GM19452 (cell line): ENCODE measurements around the gene PPP2R3B.
"Not testable (repeated sequence)": the region's sequence is repeated elsewhere in the genome, so short reads cannot be mapped to it uniquely, and the experiment has no call there.

Experiments used
- ATAC-seq: cut with Tn5 transposase; IDR thresholded peaks from one replicate; pipeline ENCODE4 v1.9.1; 2021; ENCODE audit not compliant: unreplicated experiment

The PPP2R3B gene

DNA sequence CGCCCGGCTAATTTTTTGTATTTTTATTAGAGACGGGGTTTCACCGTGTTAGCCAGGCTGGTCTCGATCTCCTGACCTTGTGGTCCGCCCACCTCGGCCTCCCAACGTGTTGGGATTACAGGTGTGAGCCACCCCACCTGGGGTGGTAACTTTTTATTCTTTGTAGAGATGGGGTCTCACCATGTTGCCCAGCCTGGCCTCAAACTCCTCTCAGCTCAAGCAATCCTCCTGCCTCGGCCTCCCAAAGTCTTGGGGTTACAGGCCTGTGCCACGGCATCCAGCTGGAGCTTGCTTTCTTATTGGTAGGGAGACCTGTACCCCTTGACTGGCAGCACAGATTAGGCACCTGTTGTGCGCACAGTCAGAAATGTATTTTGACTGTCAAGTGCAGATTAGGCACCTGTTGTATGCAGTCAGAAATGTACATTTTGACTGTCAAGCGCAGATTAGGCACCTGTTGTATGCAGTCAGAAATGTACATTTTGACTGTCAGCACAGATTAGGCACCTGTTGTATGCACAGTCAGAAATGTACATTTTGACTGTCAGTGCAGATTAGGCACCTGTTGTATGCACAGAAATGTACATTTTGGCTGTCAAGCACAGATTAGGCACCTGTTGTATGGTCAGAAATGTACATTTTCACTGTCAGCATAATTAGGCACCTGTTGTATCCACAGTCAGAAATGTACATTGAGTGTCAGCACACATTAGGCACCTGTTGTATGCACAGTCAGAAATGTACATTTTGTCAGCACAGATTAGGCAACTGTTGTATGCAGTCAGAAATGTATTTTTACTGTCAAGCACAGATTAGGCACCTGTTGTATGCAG lies 80.7 kb downstream of the PPP2R3B start:
- not testable (repeated sequence) for ATAC-seq

DNA sequence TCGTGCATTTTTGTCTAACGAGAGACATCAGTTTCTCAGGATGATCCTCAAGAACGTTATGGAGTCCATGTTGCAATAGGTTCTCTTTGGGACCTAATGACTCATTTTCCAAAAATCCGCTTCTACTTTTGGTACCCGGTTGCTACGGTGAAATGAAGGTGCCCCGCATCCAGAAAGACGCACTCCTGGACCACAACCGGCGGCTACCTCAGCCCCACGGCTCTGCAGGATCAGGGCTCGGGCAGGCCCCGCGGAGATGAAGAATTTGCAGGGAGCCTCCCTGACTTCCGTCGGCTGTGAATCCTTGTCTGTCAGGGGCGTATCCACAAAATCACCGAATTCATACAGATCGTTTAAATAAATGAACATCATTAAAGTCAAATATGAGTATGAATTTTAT lies 83.7 kb downstream of the PPP2R3B start:
- no peak for ATAC-seq

DNA sequence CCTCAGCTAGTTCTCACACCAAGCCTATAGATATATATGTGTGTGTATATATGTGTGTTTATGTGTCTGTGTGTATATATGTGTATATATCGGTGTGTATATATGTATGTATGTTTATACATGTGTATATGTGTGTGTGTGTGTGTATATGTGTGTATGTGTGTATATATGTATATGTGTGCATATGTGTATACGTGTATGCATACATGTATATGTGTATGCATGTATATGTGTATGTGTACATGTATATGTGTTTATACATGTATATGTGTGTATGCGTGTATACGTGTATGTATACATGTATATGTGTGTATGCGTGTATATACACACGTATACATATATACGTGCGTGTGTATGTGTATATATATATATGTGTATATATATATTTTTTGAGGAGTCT lies 86.4 kb downstream of the PPP2R3B start:
- ATAC-seq = no peak

DNA sequence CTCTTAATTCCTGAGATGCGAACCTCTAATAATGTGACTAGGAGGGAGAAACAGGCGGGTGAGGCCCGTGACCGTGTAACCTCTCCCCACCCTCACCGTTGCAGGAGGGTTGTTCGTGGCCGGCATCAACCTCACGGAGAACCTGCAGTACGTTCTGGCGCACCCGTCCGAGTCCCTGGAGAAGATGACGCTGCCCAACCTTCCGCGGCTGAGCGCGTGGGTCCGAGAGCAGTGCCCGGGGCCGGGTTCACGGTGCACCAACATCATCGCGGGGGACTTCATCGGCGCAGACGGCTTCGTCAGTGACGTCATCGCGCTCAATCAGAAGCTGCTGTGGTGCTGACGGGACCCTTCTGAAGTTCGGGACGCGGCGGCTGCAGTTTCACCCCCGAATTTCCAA lies 87.7 kb downstream of the PPP2R3B start:
- no peak for ATAC-seq

DNA sequence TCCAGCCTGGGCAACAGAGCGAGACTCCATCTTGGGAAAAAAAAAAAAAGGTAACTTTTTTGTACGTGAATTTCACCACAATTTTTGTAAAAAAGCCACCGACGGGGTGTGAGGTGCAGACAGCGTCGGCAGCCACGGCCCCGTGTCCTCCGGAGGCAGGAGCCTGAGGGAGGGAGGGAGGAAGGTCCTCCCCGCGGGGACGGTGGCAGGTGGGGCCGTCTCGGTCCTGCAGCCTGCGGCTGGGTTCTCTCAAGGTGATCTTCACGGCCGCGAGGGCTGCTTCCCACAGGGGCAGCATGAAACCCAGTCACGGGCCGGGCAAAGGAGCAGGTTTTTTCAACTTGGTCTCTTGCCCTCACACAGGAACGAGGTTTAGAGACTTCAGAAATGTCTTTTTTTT lies 91.6 kb downstream of the PPP2R3B start:
- ATAC-seq = no peak

DNA sequence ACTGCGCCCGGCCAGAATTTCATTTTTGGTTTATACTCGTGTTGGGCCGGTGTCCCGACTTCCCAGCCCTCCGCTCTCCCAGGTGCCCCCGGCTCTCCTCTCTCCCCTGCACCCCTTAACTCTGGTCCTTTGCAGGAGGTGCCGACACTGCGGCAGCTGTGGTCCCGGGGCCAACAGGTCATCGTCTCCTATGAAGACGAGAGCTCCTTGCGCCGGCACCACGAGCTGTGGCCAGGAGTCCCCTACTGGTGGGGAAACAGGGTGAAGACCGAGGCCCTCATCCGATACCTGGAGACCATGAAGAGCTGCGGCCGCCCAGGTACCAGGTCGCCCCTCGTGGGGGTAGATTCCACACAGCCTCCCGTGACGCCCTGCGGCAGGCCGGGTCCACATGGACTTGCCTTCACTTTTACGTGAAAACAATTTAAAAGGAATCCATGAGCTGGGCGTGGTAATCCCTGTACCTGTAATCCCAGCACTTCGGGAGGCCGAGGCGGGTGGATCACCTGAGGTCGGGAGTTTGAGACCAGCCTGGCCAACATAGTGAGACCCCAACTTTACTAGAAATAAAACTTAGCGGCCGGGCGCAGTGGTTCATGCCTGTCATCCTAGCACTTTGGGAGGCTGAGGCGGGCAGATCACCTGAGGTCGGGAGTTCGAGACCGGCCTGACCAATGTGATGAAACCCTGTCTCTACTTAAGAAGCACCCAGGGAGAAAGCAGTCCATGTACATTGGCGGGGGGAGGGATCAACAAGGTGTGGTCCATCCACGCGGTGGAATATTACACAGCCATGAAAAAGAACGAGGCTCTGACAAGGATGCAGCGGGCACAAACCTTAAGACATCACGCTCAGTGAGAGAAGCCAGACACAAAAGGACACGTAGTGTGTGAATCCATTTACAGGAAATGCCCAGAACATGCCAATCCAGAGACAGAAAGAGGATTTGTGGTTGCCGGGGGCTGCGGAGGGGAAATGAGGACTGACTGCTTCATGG lies 93.5 kb downstream of the PPP2R3B start:
- ATAC-seq = no peak

DNA sequence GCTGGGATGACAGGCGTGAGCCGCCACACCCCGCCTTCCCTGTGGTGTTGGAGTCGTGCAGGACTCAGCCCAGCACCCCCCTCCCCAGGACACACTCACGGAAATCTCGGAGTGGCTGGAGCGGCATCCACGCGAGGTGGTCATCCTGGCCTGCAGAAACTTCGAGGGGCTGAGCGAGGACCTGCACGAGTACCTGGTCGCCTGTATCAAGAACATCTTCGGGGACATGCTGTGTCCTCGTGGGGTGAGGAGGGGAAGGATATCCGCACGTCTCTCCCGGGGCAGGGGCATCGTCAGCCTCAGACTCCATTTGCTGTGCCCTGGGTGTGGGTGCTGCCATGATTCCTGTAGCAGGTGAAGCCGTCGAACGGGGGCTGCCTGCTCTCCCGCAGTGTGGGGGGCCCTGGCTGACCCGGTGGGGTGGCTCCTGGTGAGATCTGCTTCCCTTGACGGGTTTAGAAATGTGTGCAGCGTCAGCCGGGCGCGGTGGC lies 95.3 kb downstream of the PPP2R3B start:
- ATAC-seq = no peak

DNA sequence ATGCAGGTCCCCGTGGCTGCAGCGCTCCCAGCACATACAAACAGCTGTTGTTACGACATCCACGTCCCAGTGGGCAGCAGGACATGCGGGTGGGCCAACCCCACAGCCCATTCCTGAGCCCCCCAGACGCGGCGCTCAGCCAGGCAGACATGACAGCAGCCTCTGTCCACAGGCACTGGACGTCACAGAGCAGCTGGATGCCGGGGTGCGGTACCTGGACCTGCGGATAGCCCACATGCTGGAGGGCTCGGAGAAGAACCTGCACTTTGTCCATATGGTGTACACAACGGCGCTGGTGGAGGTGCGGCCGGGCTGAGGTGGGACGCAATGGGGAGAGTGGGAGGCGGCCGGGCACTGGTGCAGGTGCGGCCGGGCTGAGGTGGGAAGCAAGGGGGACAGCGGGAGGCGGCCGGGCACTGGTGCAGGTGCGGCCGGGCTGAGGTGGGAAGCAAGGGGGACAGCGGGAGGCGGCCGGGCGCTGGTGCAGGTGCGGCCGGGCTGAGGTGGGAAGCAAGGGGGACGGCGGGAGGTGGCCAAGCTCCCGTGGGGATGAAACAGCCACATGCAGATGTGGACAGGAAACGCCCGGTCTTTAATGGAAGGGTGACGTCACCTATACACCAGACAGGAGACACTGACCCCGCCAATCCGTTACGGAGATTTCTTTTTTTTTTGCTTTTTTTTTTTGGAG lies 96.1 kb downstream of the PPP2R3B start:
- no peak for ATAC-seq

DNA sequence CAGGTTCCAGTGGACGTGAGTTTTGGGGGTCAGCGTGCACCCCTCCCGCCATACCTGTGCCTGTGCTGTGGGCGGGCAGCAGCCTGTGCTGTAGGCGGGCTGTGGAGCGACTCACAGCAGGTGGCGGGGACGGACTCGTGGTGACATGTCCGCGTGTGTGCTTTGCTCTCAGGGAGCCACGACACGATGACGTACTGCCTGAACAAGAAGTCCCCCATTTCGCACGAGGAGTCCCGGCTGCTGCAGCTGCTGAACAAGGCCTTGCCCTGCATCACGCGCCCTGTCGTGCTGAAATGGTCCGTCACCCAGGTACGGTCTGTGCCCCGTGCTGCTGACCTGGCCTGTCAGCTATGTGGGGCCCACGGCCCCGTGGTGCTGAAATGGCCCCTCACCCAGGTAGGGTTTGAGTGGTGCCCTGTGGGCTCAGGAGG lies 98.1 kb downstream of the PPP2R3B start:
- no peak for ATAC-seq

DNA sequence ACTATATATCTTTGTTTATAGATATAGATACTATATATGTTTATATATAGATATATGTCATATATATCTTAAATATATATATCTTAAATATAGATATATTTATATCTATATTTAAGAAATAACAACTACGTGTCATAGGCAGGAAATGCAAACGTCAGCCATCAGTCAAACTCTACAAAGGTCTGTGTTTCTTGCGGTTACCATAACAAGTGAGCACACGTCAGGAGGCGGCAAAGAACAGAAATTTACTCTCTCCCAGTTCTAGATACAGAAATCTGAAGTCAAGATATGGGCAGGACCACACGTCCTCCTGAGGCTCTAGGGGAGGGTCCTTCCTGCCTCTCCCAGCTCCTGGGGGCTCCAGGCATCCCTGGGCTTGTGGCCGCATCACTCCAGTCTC lies 99.0 kb downstream of the PPP2R3B start:
- ATAC-seq = no peak

DNA sequence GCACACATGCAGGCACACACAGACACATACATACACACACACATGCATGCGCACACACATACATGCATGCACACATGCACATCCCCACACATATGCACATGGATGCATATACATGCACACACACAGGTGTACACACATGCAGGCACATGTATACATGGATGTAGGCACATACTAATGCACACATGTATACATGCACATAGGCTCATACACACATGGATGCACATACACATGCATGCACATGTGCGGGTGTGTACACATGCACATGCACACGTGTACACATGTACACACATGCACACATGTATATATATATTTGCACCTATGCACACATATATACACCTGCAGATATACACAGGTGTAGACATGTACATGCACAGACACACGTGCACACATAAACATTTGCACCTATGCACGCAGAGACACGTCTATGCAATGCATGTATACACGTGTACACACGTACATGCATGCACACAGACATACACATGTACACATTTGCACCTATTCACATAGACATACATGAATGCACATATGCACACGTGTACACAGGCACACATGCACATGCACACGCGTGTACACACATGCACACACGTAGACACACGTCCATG lies 101.5 kb downstream of the PPP2R3B start:
- no peak for ATAC-seq
